ENCODE measurements around the gene CARS2. TPM values are rescaled to one million over a fixed set of nuclear protein-coding genes. Genes with fewer than 3 reads are reported as not detected.

Gene CARS2
- total and polyA plus RNA-seq, 2 donors (not counting 3 experiments of a cell fraction or from before 2014, with no cell fraction given) = 42.0 to 51.2 TPM

DNA sequence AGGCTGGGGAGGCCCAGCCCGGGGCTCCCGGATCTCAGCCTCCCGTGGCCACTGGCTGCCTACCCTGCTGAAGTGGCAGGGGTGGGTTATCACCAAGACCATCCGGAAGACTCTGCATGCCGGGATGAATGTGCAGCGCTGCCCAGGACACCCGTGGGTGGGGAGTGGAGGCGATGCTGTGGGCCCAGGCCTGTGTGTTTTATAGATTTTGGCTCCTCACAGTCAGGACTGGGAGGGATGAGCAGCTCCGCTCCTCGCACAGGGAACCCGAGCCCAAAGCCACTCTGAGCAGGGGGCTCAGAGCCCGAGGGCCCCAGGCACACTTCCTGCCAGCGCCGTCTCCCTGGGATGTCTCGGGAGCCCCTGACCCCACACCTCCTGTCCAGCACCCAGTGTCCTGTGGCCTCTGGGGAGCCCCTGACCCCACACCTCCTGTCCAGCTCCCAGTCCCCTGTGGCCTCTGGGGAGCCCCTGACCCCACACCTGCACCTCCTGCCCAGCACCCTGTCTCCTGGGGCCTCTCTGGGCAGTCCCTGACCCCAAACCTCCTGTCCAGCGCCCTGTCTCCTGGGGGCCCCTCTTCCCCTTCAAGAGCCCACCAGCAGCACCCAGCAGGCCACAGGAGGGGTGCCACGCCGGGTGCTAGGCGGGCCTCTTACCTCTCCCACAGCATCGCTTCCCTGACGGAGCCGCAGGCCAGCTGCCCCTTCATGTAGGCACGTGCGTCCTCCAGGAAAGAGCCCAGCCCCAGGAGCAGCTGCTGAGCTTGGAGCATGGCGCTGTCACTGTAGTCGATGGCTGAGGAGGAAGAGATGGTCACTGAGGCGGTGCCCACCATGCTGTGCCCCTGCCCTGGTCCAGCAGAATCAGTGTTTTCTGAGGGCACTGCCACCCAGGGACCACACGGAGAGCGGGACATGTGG is 59.2 kb downstream of the CARS2 start:
- TF ChIP-seq, protein P1, sequence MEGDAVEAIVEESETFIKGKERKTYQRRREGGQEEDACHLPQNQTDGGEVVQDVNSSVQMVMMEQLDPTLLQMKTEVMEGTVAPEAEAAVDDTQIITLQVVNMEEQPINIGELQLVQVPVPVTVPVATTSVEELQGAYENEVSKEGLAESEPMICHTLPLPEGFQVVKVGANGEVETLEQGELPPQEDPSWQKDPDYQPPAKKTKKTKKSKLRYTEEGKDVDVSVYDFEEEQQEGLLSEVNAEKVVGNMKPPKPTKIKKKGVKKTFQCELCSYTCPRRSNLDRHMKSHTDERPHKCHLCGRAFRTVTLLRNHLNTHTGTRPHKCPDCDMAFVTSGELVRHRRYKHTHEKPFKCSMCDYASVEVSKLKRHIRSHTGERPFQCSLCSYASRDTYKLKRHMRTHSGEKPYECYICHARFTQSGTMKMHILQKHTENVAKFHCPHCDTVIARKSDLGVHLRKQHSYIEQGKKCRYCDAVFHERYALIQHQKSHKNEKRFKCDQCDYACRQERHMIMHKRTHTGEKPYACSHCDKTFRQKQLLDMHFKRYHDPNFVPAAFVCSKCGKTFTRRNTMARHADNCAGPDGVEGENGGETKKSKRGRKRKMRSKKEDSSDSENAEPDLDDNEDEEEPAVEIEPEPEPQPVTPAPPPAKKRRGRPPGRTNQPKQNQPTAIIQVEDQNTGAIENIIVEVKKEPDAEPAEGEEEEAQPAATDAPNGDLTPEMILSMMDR (IDR thresholded peaks at IDR 0.05; ENCODE audit: extremely low read depth in 1 of 2, insufficient read depth in 1 of 2, low read depth in 1 of 2, low read length in 2 of 2) = no peak
- TF ChIP-seq FOS (IDR thresholded peaks at IDR 0.05; ENCODE audit: borderline replicate concordance, insufficient read depth, low read length) (no peak), EZH2 (IDR thresholded peaks at IDR 0.05; ENCODE audit: borderline replicate concordance, low read depth, low read length, severe bottlenecking) (no peak), JUN (IDR thresholded peaks at IDR 0.05; ENCODE audit: borderline replicate concordance, insufficient read depth, insufficient read length, low read depth) (no peak), MYC (IDR thresholded peaks at IDR 0.05; ENCODE audit: low read depth, low read length) (no peak), POLR2A (IDR thresholded peaks at IDR 0.05; ENCODE audit: low read depth, low read length) (no peak), POLR2AphosphoS5 (IDR thresholded peaks at IDR 0.05; ENCODE audit: insufficient read depth, low read depth, low read length) (no peak), GATA2 (IDR thresholded peaks at IDR 0.05; ENCODE audit: insufficient read depth, insufficient read length, low read depth, low read length) (no peak)
- TF ChIP-seq, protein P2, sequence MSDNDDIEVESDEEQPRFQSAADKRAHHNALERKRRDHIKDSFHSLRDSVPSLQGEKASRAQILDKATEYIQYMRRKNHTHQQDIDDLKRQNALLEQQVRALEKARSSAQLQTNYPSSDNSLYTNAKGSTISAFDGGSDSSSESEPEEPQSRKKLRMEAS (IDR thresholded peaks at IDR 0.05; ENCODE audit: insufficient read depth, insufficient read length) = no peak
- ChIA-PET POLR2A (no interaction called here), CTCF (interaction anchor here (1.3 to 2.2 kb wide), 3 partner anchors 53 to 191 kb away, joined by 5 to 7 read pairs (median 5); no protein-coding TSS in a partner anchor)
- no peak overlapping the region for H3K9ac ChIP-seq (replicated peaks; ENCODE audit: extremely low read depth, insufficient read depth, low read length)
- H4K20me1 ChIP-seq (replicated peaks; ENCODE audit: control insufficient read depth, extremely low read depth, insufficient read depth, low read length) = no peaks in the 10 kb centered on the region
- H3K36me3 ChIP-seq (ENCODE audit: control insufficient read depth in 2 of 2, extremely low read depth in 1 of 2, insufficient read depth in 2 of 2, low read length in 2 of 2) = peaks cover 0 to 5% of the 10 kb centered on the region in 2 experiments
- H3K9me1 ChIP-seq (replicated peaks; ENCODE audit: control insufficient read depth, extremely low read depth, insufficient read depth, low read length) = no peaks in the 10 kb centered on the region
- H3K27ac ChIP-seq (ENCODE audit: insufficient read depth, low read depth, low read length) = no peak overlapping the region
- H3K79me2 ChIP-seq (ENCODE audit: control insufficient read depth, insufficient read depth, low read length) = no peaks in the 10 kb centered on the region
- no peak overlapping the region for H2AFZ ChIP-seq (ENCODE audit: low read depth, low read length)
- H3K4me2 ChIP-seq (ENCODE audit: insufficient read depth, low read length) = no peak overlapping the region
- no TSS peak for BruUV-seq (replicated peaks)
- DNase-seq (ENCODE audit: low read depth, low spot score) (no peak), FAIRE-seq (no peak)
- no peak overlapping the region for H3K4me3 ChIP-seq (replicated peaks in 1 of 3; ENCODE audit: insufficient read depth in 1 of 3, low read depth in 1 of 3, low read length in 3 of 3)
- dilution Hi-C loops (cut with MboI; ENCODE audit: extremely low pct_ligation_motif_present, low sequenced_read_pairs) (no loop called here), intact Hi-C loops (cut with micrococcal nuclease) (no loop called here)
- no peaks in the 10 kb centered on the region for H3K27me3 ChIP-seq (ENCODE audit: control insufficient read depth in 2 of 2, insufficient read depth in 2 of 2, low read length in 2 of 2)
- no peaks in the 10 kb centered on the region for H3K9me3 ChIP-seq (replicated peaks; ENCODE audit: control insufficient read depth, insufficient read depth, low read length)
- H3K4me1 ChIP-seq (ENCODE audit: control insufficient read depth, extremely low read depth, insufficient read depth, low read length) = no peaks in the 10 kb centered on the region
